WERI-Rb-1 (cell line): ENCODE results near the gene SLX9.

Experiments
- DNase-seq: peaks from one replicate; pipeline ENCODE4 v3.0.0-alpha.2; 2020
- H3K27ac ChIP-seq: fragments of 250-450 bp; sonication (Bioruptor Pico); 2 replicates; pipeline ENCODE4 v1.5.1; 2020; ENCODE audit warnings: mild to moderate bottlenecking, moderate library complexity
- H3K27me3 ChIP-seq: fragments of 250-450 bp; sonication (Bioruptor Pico); 2 replicates; pipeline ENCODE4 v1.5.1; 2021; ENCODE audit warnings: mild to moderate bottlenecking, low read depth, moderate library complexity; ENCODE audit not compliant: insufficient read depth, severe bottlenecking
- H3K36me3 ChIP-seq: fragments of 250-450 bp; sonication (Bioruptor Pico); 2 replicates; pipeline ENCODE4 v1.5.1; 2020; ENCODE audit warnings: mild to moderate bottlenecking, moderate library complexity
- H3K4me3 ChIP-seq: 2 replicates; pipeline ENCODE4 v1.5.1; 2011; ENCODE audit warnings: low read depth, mild to moderate bottlenecking, control low read depth, low read length
- H3K9me3 ChIP-seq: fragments of 250-450 bp; sonication (Bioruptor Pico); 2 replicates; pipeline ENCODE4 v1.5.1; 2021; ENCODE audit warnings: mild to moderate bottlenecking, moderate library complexity; ENCODE audit not compliant: severe bottlenecking
- CTCF ChIP-seq: IDR thresholded peaks from 2 replicates; pipeline ENCODE4 v1.5.1; 2011; ENCODE audit warnings: low read depth, mild to moderate bottlenecking, control low read depth, inconsistent platforms, low read length

SLX9 gene

GRCh38 chr21:45012662-45013259, 72.9 kb downstream of the SLX9 start:
- peak overlapping the region; percentile 91 for H3K27ac ChIP-seq
- TF ChIP-seq CTCF: no peak
- peak; percentile 99 for DNase-seq
- peaks cover 5% of the 10 kb centered on the region for H3K9me3 ChIP-seq
- no peaks in the 10 kb centered on the region; the same call in 1 of the 2 replicates for H3K36me3 ChIP-seq
- H3K4me3 ChIP-seq: peak overlapping the region; percentile 26
- no peaks in the 10 kb centered on the region for H3K27me3 ChIP-seq

- H3K4me3 ChIP-seq: peak overlapping the region; percentile 26; the same call in 1 of the 2 replicates
- peaks cover 5% of the 10 kb centered on the region for H3K9me3 ChIP-seq
- DNase-seq: peak; percentile 80
- H3K27me3 ChIP-seq: no peaks in the 10 kb centered on the region
- peak overlapping the region; percentile 91 for H3K27ac ChIP-seq
- peak; percentile 58 for TF ChIP-seq CTCF
- no peaks in the 10 kb centered on the region; the same call in 1 of the 2 replicates for H3K36me3 ChIP-seq
Observed at GRCh38 chr21:45013260-45013841, 73.5 kb downstream of the SLX9 start.

GRCh38 chr21:45014747-45015468, 75.1 kb downstream of the SLX9 start:
- Histone ChIP-seq H3K4me3 (no peak overlapping the region), H3K27me3 (no peaks in the 10 kb centered on the region), H3K27ac (peak overlapping the region; percentile 91), H3K36me3 (no peaks in the 10 kb centered on the region; the same call in 1 of the 2 replicates), H3K9me3 (no peaks in the 10 kb centered on the region)
- no peak for TF ChIP-seq CTCF
- no peak for DNase-seq

GRCh38 chr21:45015469-45015860, 75.6 kb downstream of the SLX9 start:
- Histone ChIP-seq H3K27me3 (no peaks in the 10 kb centered on the region), H3K4me3 (no peak overlapping the region), H3K27ac (no peak overlapping the region), H3K9me3 (no peaks in the 10 kb centered on the region), H3K36me3 (no peaks in the 10 kb centered on the region; the same call in 1 of the 2 replicates)
- DNase-seq: no peak
- TF ChIP-seq CTCF: no peak

GRCh38 chr21:45016031-45016405, 76.2 kb downstream of the SLX9 start:
- DNase-seq: no peak
- Histone ChIP-seq H3K27ac (peak overlapping the region; percentile 23; the same call in 1 of the 2 replicates), H3K9me3 (no peaks in the 10 kb centered on the region), H3K36me3 (no peaks in the 10 kb centered on the region; the same call in 1 of the 2 replicates), H3K27me3 (no peaks in the 10 kb centered on the region), H3K4me3 (no peak overlapping the region)
- no peak for TF ChIP-seq CTCF
